ENCODE measurements around the gene HDGFL1. TPM values are rescaled to one million over a fixed set of nuclear protein-coding genes. Genes with fewer than 3 reads are reported as not detected.

The HDGFL1 gene
- polyA plus RNA-seq (2013, experiment 1 of 2), result not detected
- polyA plus RNA-seq (2013, experiment 2 of 2), result not detected

GRCh38 chr6:22569281-22570184 lies at the start of gene HDGFL1:
HDGFL1 (plus strand) TSS chr6:22569566; CDS start chr6:22569576, 10 bp downstream.
- H3K4me1 ChIP-seq (ENCODE audit: insufficient read depth, low read length), result peaks cover 12% of the 10 kb centered on the region
- no peaks in the 10 kb centered on the region; the same call in 1 of the 2 replicates for H3K27me3 ChIP-seq (ENCODE audit: insufficient read depth, low read length)
- H3K9ac ChIP-seq (ENCODE audit: low read depth, low read length), result no peak within 1 kb of the TSS
- H3K9me3 ChIP-seq (ENCODE audit: insufficient read depth, low read depth, low read length), result no peaks in the 10 kb centered on the region
- H3K4me3 ChIP-seq (ENCODE audit: low read length), result no peak within 1 kb of the TSS
- WGBS, result 97% methylated on average over 89 of the region's 89 CpGs
- no peaks in the 10 kb centered on the region for H3K36me3 ChIP-seq (ENCODE audit: insufficient read depth, low read length)
- no peak within 1 kb of the TSS for H3K27ac ChIP-seq (ENCODE audit: low read depth, low read length)

DNA sequence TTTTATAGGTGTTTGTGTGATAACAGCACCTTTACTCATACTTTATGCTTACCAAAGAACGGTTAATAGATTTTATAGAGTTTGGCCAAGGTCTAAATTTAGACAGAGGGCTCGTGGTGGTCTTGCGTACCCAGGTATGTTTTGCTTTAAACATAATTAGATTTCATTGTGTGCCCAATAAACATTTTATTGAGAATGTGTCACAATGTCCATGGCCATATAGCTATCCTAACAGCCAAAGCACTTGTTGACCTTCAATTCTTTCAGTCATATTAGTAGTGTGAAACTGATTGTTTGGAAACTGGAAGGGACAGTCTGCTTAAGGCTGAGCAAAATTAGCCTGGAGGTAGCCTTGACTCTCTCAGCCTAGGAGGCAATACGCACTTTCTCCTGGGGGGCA lies 48.3 kb upstream of the HDGFL1 start:
- H3K9ac ChIP-seq (ENCODE audit: low read depth, low read length), result no peak overlapping the region
- WGBS, result 98% methylated on average over 3 of the region's 4 CpGs

DNA sequence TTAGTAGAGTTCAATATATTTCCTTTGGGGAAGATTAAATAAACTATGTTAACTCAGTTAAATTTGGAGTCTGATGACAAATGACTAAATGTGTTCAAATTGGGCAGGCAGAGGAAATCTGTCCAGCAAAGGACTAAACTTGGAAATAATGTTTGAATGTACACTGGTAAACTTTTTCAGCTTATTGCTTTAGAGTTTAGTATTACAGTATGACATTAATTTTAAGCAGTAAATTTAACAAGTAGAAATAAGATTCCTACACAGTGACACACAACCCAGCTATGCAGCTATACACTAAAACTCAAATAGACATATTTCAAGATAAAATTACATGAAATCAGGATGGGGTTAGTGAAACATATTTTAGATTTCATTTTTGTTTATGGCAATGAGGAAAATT lies 42.6 kb upstream of the HDGFL1 start:
- H3K27me3 ChIP-seq (ENCODE audit: insufficient read depth, low read length), result no peaks in the 10 kb centered on the region
- no peaks in the 10 kb centered on the region for H3K9me3 ChIP-seq (ENCODE audit: insufficient read depth, low read depth, low read length)

More for the DNA sequence above, 48.3 kb upstream of the HDGFL1 start:
- H3K4me1 ChIP-seq (ENCODE audit: insufficient read depth, low read length), result no peaks in the 10 kb centered on the region
- no peaks in the 10 kb centered on the region for H3K27me3 ChIP-seq (ENCODE audit: insufficient read depth, low read length)
- no peak overlapping the region for H3K4me3 ChIP-seq (ENCODE audit: low read length)
- no peaks in the 10 kb centered on the region for H3K9me3 ChIP-seq (ENCODE audit: insufficient read depth, low read depth, low read length)
- H3K27ac ChIP-seq (ENCODE audit: low read depth, low read length), result no peak overlapping the region
- no peaks in the 10 kb centered on the region for H3K36me3 ChIP-seq (ENCODE audit: insufficient read depth, low read length)

GRCh38 chr6:22529866-22530265 lies 39.5 kb upstream of the HDGFL1 start:
- no peak overlapping the region for H3K4me3 ChIP-seq (ENCODE audit: low read length)
- H3K4me1 ChIP-seq (ENCODE audit: insufficient read depth, low read length), result no peaks in the 10 kb centered on the region
- H3K9me3 ChIP-seq (ENCODE audit: insufficient read depth, low read depth, low read length), result no peaks in the 10 kb centered on the region
- no peak overlapping the region for H3K27ac ChIP-seq (ENCODE audit: low read depth, low read length)
- WGBS, result 80% methylated on average over 1 of the region's 1 CpG
- no peaks in the 10 kb centered on the region for H3K27me3 ChIP-seq (ENCODE audit: insufficient read depth, low read length)
- no peak overlapping the region for H3K9ac ChIP-seq (ENCODE audit: low read depth, low read length)
- no peaks in the 10 kb centered on the region for H3K36me3 ChIP-seq (ENCODE audit: insufficient read depth, low read length)

More for the DNA sequence above, 42.6 kb upstream of the HDGFL1 start:
- H3K36me3 ChIP-seq (ENCODE audit: insufficient read depth, low read length), result no peaks in the 10 kb centered on the region
- H3K9ac ChIP-seq (ENCODE audit: low read depth, low read length), result no peak overlapping the region
- H3K4me3 ChIP-seq (ENCODE audit: low read length), result no peak overlapping the region
- H3K4me1 ChIP-seq (ENCODE audit: insufficient read depth, low read length), result no peaks in the 10 kb centered on the region
- H3K27ac ChIP-seq (ENCODE audit: low read depth, low read length), result no peak overlapping the region

DNA sequence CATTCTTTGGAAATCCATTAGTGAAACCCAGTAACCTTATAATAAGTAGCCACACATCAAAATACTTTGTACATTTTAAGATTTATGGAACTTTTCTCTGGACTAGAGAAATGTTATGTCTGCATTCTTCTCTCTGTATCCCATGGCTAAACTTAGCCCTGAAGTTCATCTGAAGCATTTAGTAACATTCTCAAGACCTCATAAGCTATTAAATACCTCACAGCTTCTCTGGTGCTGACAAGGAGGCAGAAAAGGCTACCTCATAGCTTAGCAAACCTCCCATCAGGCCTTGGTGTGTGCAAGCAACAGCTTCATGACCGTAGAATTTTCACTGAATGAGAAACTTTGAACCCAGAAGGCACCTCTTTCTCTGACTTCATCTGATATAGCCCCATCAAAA lies 38.9 kb upstream of the HDGFL1 start:
- Histone ChIP-seq H3K4me3 (ENCODE audit: low read length) (no peak overlapping the region), H3K36me3 (ENCODE audit: insufficient read depth, low read length) (no peaks in the 10 kb centered on the region), H3K27me3 (ENCODE audit: insufficient read depth, low read length) (no peaks in the 10 kb centered on the region), H3K9ac (ENCODE audit: low read depth, low read length) (no peak overlapping the region), H3K27ac (ENCODE audit: low read depth, low read length) (no peak overlapping the region), H3K4me1 (ENCODE audit: insufficient read depth, low read length) (no peaks in the 10 kb centered on the region), H3K9me3 (ENCODE audit: insufficient read depth, low read depth, low read length) (no peaks in the 10 kb centered on the region)
- 98% methylated on average over 1 of the region's 1 CpG for WGBS

DNA sequence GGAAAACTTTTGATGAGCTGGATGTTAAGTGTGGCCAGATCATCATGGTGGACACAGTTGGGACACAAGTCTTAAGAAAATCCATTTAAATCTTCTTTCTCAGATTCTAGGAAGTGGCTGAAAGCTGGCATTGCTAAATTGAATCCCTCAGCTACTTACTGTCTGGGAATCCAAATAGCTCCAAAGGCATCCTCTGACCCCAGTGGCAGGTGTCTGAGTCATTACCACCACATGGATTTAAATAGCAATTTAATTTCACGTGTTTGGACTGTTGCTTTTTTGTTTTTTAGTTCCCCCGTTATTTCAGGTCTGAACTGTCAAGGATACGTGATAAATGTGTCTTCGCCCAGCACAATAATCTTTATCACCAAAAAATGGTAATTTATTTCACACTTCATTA lies 33.2 kb upstream of the HDGFL1 start:
- H3K9ac ChIP-seq (ENCODE audit: low read depth, low read length), result no peak overlapping the region
- no peaks in the 10 kb centered on the region for H3K4me1 ChIP-seq (ENCODE audit: insufficient read depth, low read length)
- H3K36me3 ChIP-seq (ENCODE audit: insufficient read depth, low read length), result no peaks in the 10 kb centered on the region
- H3K27me3 ChIP-seq (ENCODE audit: insufficient read depth, low read length), result no peaks in the 10 kb centered on the region
- no peak overlapping the region for H3K4me3 ChIP-seq (ENCODE audit: low read length)
- H3K9me3 ChIP-seq (ENCODE audit: insufficient read depth, low read depth, low read length), result no peaks in the 10 kb centered on the region
- WGBS, result 99% methylated on average over 4 of the region's 4 CpGs
- no peak overlapping the region for H3K27ac ChIP-seq (ENCODE audit: low read depth, low read length)

DNA sequence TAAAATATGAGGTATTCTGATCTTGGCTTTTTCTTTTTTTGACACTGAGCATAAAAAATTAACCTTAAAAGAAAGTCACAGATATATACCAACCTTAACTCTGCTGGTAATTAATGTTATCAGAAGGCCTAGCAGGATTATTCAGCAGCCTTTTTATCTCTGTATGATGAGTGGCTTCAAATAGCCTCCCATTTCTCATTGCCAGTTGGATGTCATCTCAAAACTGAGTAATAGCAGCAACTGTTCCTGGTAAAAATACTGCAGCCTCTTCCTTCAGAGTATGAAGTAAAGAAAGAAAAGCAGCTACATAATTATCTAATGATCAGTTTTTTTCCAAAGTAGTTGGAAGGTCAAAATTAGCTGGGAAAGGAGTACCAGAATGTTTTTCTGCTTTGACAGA lies 24.9 kb upstream of the HDGFL1 start:
- Histone ChIP-seq H3K4me3 (ENCODE audit: low read length) (no peak overlapping the region), H3K9ac (ENCODE audit: low read depth, low read length) (no peak overlapping the region), H3K27me3 (ENCODE audit: insufficient read depth, low read length) (no peaks in the 10 kb centered on the region), H3K4me1 (ENCODE audit: insufficient read depth, low read length) (no peaks in the 10 kb centered on the region), H3K27ac (ENCODE audit: low read depth, low read length) (no peak overlapping the region), H3K9me3 (ENCODE audit: insufficient read depth, low read depth, low read length) (no peaks in the 10 kb centered on the region), H3K36me3 (ENCODE audit: insufficient read depth, low read length) (no peaks in the 10 kb centered on the region)

DNA sequence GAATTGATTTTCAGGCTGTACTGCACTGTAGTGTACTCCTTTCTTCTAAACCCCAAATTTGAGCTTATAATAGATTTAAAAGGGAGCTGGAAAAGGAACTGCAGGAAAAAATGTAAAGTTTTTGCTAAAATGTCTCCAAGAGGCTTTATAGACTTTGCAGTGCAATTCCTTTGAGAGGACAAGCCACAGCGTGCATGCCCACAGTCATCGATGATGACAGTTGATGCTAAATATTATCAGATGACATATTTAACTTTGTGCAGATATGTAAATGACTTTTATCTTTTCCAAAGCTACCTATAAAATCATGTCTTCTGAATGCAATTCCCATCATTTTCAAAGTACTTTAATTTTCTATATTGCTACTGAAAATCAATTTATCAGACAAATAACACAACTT lies 24.3 kb upstream of the HDGFL1 start:
- no peak overlapping the region for H3K9ac ChIP-seq (ENCODE audit: low read depth, low read length)
- no peaks in the 10 kb centered on the region for H3K36me3 ChIP-seq (ENCODE audit: insufficient read depth, low read length)
- 100% methylated on average over 2 of the region's 2 CpGs for WGBS
- H3K27me3 ChIP-seq (ENCODE audit: insufficient read depth, low read length), result no peaks in the 10 kb centered on the region
- no peaks in the 10 kb centered on the region for H3K9me3 ChIP-seq (ENCODE audit: insufficient read depth, low read depth, low read length)
- no peak overlapping the region for H3K4me3 ChIP-seq (ENCODE audit: low read length)
- no peak overlapping the region for H3K27ac ChIP-seq (ENCODE audit: low read depth, low read length)
- H3K4me1 ChIP-seq (ENCODE audit: insufficient read depth, low read length), result no peaks in the 10 kb centered on the region

DNA sequence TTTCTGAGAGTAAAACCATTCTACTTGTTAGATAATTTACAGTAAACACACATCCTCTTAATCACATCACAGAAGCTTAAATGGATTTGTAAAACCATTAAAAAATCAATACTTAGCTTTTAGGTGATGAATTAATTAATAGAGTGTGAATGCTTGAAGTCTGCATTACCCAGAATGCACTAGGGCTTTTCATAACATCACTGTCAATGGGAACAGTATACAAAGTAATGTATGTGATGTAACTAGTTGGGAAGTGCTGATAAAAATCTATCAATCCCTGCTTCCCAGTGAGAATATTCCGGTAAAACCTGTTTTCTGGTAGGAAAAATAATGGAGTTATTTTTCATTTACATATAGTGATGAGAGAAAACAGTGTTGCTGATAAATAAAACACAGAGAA lies 23.1 kb upstream of the HDGFL1 start:
- Histone ChIP-seq H3K4me1 (ENCODE audit: insufficient read depth, low read length) (no peaks in the 10 kb centered on the region), H3K4me3 (ENCODE audit: low read length) (no peak overlapping the region), H3K36me3 (ENCODE audit: insufficient read depth, low read length) (no peaks in the 10 kb centered on the region), H3K9me3 (ENCODE audit: insufficient read depth, low read depth, low read length) (no peaks in the 10 kb centered on the region), H3K27me3 (ENCODE audit: insufficient read depth, low read length) (no peaks in the 10 kb centered on the region), H3K9ac (ENCODE audit: low read depth, low read length) (no peak overlapping the region), H3K27ac (ENCODE audit: low read depth, low read length) (no peak overlapping the region)
- WGBS, result 100% methylated on average over 1 of the region's 1 CpG

DNA sequence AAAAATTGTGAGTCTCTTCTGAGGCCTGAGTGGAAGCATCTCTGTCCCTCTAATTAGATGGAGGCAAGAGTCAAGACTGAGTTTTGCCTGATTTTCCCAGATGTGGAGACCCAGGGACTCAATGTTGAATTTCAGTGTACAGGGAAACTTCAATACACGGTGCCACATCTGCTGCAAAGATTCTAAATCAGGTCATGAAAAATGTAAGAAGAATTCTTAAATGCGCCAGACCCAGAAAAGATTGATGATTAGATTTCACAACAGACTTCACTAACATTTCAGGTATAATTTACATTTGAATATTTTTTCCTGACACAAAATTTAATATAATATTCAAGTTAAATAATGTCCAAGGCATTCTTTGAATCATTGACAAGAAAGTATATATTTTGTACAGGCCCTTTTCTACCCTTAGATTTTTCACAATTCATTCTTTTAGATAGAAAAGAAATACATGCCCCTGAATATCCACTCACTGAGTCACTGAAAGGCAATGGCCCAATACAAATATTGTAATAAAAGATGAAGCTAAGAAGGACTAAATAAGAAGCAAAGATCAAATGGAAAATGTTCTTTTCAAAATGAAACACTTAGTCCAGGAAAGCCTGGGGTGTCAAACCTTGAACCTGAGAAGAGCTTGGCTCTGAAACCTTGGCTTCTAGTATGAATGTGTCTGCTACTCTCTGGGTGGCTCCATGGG lies 18.2 kb upstream of the HDGFL1 start:
- H3K36me3 ChIP-seq (ENCODE audit: insufficient read depth, low read length), result no peaks in the 10 kb centered on the region
- WGBS, result 94% methylated on average over 2 of the region's 2 CpGs

DNA sequence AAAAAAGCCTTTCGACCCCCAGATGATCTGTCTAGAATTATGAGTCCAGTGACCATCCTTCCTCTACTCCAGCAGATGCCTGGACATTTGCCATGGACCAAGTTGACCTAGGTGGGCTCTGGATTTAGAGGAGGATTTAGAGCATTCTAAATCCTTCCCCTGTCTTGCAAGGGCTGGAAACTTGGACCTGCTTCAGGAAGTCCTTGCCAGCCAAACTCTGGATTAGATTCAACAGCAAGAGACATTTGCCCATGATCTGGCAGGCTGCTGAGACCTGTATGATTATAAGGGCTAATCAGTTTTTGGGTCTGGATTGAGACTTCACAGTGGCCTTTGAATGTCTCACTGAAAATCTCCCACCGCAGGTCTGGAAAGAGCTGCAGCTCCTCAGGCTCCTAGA lies 13.1 kb upstream of the HDGFL1 start:
- Histone ChIP-seq H3K4me3 (ENCODE audit: low read length) (no peak overlapping the region), H3K9me3 (ENCODE audit: insufficient read depth, low read depth, low read length) (0 out of 2 replicates have a peak, but pooled peaks cover 5% of the 10 kb centered on the region), H3K27ac (ENCODE audit: low read depth, low read length) (no peak overlapping the region), H3K4me1 (ENCODE audit: insufficient read depth, low read length) (no peaks in the 10 kb centered on the region), H3K27me3 (ENCODE audit: insufficient read depth, low read length) (no peaks in the 10 kb centered on the region), H3K36me3 (ENCODE audit: insufficient read depth, low read length) (no peaks in the 10 kb centered on the region), H3K9ac (ENCODE audit: low read depth, low read length) (no peak overlapping the region)
- 100% methylated on average over 2 of the region's 2 CpGs for WGBS

More for the DNA sequence above, 18.2 kb upstream of the HDGFL1 start:
- H3K27me3 ChIP-seq (ENCODE audit: insufficient read depth, low read length), result no peaks in the 10 kb centered on the region
- 0 out of 2 replicates have a peak, but pooled peaks cover 5% of the 10 kb centered on the region for H3K9me3 ChIP-seq (ENCODE audit: insufficient read depth, low read depth, low read length)
- no peak overlapping the region for H3K4me3 ChIP-seq (ENCODE audit: low read length)
- no peak overlapping the region for H3K27ac ChIP-seq (ENCODE audit: low read depth, low read length)
- H3K4me1 ChIP-seq (ENCODE audit: insufficient read depth, low read length), result no peaks in the 10 kb centered on the region
- no peak overlapping the region for H3K9ac ChIP-seq (ENCODE audit: low read depth, low read length)

Data from HUES64 (cell line).